ENCODE data around the gene PC.
A peak's percentile ranks its signal among the peaks of the same experiment; 100 is the strongest.

Gene PC

DNA sequence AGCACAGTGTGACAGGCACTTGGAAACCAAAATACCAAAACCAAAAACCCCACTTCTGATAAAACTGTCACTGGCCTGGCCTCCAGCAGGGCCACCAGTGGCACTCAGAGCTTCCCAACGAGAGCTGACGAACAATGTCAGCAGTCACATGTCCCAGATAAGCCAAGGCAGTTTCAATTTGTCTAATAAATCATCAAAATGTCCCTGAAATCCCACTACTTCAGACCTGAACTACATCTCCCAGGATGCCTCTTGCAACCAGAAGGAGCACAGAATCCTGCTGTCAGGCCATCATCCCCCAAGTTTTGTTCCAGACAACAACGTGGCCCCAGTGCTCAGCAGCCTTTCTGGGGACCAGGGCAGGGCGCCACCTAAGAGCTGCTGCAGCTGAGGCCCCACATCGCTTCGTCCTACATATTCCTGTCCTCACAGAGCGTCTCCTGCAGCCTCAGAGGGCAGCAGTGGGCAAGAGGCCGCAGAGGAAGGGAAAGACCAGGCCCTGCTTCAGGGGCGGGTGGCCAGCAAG lies 76.2 kb downstream of the PC start:
- no peak for TF ChIP-seq CTCF (IDR thresholded peaks at IDR 0.05; ENCODE audit: insufficient read depth, low read depth, low read length, missing control alignments)
- DNase-seq (ENCODE audit: low read depth): no peak
- H3K4me3 ChIP-seq (ENCODE audit: low read length): no peak overlapping the region

- no peak for DNase-seq (ENCODE audit: low read depth)
- H3K4me3 ChIP-seq (ENCODE audit: low read length): no peak overlapping the region
- TF ChIP-seq CTCF (IDR thresholded peaks at IDR 0.05; ENCODE audit: insufficient read depth, low read depth, low read length, missing control alignments): no peak
Measured at GRCh38 chr11:66881451-66881835, 76.7 kb downstream of the PC start.

DNA sequence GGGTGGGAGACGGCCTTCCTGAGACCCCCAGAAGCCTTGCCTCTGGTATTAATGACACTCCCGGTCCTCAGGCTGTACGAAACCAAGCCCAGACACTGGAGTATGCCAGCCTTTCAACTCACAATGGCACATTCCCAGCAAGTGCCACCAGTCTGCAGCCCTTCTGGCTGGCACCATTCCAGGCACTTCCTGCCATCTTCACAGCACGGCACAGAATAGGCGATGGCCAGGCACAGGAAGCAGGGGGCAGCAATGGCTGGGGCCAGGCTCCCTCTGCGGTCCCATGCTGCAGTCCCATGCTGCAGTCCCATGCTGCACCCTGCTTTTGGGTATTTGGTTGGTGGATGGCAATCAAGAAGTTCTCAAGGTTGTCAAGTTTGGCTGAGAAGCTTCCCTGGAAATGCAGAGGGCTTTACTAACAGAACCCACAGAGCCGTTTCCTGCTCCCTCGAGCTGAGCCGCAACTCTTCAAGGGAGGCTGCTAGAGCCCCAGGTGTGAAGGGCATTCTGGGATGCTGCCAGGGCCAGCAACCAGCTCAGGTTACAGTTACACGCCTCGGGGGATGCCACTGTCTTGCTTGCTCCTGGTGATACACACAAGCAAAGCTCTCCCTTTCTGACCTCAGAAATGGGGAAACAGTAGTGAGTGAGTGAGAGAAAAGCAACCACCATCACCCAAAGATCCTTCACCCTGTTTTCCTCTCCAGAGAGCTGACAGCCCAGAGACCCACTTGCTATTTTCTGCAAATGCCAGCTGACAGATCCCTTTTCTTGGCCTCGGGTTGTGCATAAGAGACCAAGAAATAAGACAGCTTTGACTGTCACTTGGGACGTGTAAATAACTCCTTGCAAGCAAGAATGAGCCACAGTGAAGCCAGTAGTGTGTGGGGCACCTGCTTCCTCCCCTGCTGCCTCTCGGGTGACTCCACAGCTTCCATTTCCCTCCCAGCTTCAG lies 77.4 kb downstream of the PC start:
- DNase-seq (ENCODE audit: low read depth): peak; percentile 93
- TF ChIP-seq CTCF (IDR thresholded peaks at IDR 0.05; ENCODE audit: insufficient read depth, low read depth, low read length, missing control alignments): no peak
- no peak overlapping the region for H3K4me3 ChIP-seq (ENCODE audit: low read length)

GRCh38 chr11:66879999-66880398 lies 78.2 kb downstream of the PC start:
- TF ChIP-seq CTCF (IDR thresholded peaks at IDR 0.05; ENCODE audit: insufficient read depth, low read depth, low read length, missing control alignments): no peak
- no peak overlapping the region for H3K4me3 ChIP-seq (ENCODE audit: low read length)
- no peak for DNase-seq (ENCODE audit: low read depth)

GRCh38 chr11:66879583-66879982 lies 78.6 kb downstream of the PC start:
- no peak overlapping the region for H3K4me3 ChIP-seq (ENCODE audit: low read length)
- TF ChIP-seq CTCF (IDR thresholded peaks at IDR 0.05; ENCODE audit: insufficient read depth, low read depth, low read length, missing control alignments): no peak
- no peak for DNase-seq (ENCODE audit: low read depth)

DNA sequence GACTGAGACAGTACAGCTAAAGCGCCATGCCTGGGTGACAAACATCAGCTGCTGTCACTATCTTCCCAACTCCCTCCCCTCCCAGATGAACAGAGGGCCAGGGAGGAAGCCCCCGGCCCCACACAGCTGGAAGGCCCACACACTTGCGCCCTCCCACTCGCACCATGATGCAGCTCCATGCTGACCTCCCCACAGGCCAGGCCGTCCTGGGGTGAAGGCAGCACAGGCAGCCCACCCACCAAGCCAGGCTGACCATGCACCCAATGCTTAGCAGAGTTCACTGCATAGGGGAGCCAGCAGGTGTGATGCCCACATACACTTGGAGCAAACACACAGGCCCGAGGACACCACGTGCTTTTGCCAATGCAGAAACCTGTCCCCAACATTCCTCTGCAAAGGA lies 79.2 kb downstream of the PC start:
- H3K4me3 ChIP-seq (ENCODE audit: low read length): no peak overlapping the region
- no peak for DNase-seq (ENCODE audit: low read depth)
- no peak for TF ChIP-seq CTCF (IDR thresholded peaks at IDR 0.05; ENCODE audit: insufficient read depth, low read depth, low read length, missing control alignments)

Measured in epithelial cell of esophagus (primary cell).